HG03565 (cell line): ENCODE results near the gene MLIP.
"Not testable (repeated sequence)": the region's sequence is repeated elsewhere in the genome, so short reads cannot be mapped to it uniquely, and the experiment has no call there.

Experiments used
- ATAC-seq: cut with Tn5 transposase; IDR thresholded peaks from one replicate; pipeline ENCODE4 v1.9.1; 2021; ENCODE audit warnings: mild to moderate bottlenecking, moderate library complexity; ENCODE audit not compliant: unreplicated experiment

The MLIP gene

DNA sequence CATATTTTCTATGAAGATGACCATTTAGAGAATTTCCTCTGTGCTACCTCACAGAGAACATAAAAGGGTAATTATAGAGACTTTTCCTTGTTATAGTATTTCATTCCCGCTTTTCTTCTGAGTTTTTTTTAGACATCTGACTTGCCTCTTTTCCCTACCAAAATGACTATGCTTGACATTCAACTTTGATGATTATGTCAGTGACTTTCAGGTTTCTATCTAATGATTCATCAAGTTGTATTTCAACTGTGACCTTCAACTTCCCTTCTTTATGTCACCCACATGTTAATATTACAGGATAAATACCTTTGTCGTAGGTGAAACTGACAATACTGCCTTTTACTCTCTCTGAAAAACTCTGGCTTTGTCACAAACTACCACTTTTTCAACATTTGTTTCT, 95.3 kb downstream of the MLIP start:
- no peak for ATAC-seq

- not testable (repeated sequence) for ATAC-seq
These were observed 98.7 kb downstream of the MLIP start for GRCh38 chr6:54209983-54210382.

DNA sequence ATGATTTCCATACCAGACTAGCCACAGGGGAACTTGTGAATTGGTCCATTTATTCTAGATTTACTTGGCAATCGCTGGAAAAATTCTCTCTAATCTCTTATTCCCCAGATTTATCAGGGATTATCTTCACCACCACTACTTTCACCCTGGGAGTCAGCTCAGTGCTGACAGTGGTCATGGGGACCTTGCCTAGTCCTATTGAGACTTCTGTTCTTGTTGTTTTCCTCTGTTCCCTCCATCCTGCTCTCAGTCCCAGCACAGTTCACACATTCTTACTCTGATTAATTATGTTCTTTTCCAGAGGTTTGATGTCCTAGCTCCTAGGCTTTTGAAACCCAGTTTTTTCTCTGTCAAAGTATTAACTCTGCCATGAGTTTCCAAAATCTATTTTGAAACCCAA, 103.0 kb downstream of the MLIP start:
- ATAC-seq, result no peak

- no peak for ATAC-seq
These were observed 105.1 kb downstream of the MLIP start for GRCh38 chr6:54216336-54216735.

- ATAC-seq, result no peak
These were observed 105.8 kb downstream of the MLIP start for GRCh38 chr6:54217018-54217417.

- ATAC-seq, result no peak
These were observed 111.0 kb downstream of the MLIP start for GRCh38 chr6:54222217-54222616.

DNA sequence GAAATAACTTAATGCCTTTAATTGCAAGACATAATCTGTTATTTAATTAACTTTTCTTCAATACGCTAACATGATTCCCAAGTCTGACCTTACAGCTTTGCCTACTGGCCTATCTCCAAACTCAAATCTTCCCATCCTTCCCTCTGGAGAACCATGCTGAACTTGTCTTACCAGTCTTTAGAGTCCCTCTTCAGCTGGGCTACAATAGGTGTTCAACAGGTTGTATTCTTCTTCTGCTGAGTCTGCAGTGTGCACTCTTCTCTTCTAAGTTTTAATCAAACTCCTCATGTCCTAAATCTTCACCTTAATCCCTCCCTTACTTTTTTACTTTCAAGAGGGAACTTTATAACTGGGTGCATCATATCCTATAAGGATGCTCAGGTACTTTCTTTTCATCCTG, 121.5 kb downstream of the MLIP start:
- no peak for ATAC-seq

GRCh38 chr6:54234539-54234938, 123.3 kb downstream of the MLIP start:
- ATAC-seq, result no peak

GRCh38 chr6:54236984-54237383, 125.7 kb downstream of the MLIP start:
- ATAC-seq, result no peak

GRCh38 chr6:54238396-54238795, 127.2 kb downstream of the MLIP start:
- no peak for ATAC-seq

- ATAC-seq, result no peak
These were observed 132.5 kb downstream of the MLIP start for GRCh38 chr6:54243699-54244098.

- no peak for ATAC-seq
These were observed 133.2 kb downstream of the MLIP start for GRCh38 chr6:54244430-54244829.

- no peak for ATAC-seq
These were observed 134.0 kb downstream of the MLIP start for GRCh38 chr6:54245265-54245664.

DNA sequence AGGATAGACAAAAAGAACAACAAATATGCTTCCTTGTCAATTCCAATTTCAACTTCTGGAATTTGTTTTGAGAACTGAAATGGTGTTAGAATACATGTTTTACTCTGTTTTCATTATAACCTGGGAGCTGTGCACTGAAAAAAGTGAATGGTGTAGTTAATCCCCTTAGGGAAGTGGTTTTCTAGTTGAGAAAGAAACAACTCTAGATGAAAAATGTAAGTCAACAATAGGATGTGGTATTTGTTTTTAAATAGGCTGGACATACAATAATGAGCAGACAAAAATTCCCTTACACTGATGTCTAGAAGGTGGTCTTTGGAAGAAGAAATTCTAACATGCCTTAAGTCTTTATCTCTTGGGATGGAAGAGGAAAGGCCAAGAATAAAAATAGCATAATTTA, 137.1 kb downstream of the MLIP start:
- ATAC-seq, result peak; percentile 59

DNA sequence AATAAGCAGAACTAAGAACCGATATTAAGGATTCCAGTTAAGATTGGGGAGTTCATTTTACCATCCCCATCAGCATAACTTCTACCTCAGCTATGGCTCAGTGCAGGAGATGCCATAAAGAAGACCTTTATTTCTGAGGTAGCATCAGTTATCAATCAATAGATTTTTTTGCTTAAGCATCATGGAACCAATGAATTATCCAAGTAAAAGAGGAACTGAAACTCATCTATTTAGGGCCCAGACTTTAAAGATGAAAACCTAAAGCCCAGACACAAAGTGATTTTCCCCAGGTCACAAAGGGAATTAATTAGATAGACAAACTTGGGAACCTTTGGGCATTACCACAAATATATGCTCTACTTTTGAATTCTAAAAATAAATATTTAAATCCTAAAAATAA, 137.8 kb downstream of the MLIP start:
- peak; percentile 44 for ATAC-seq

- not testable (repeated sequence) for ATAC-seq
These were observed 138.6 kb downstream of the MLIP start for GRCh38 chr6:54249812-54250211.

DNA sequence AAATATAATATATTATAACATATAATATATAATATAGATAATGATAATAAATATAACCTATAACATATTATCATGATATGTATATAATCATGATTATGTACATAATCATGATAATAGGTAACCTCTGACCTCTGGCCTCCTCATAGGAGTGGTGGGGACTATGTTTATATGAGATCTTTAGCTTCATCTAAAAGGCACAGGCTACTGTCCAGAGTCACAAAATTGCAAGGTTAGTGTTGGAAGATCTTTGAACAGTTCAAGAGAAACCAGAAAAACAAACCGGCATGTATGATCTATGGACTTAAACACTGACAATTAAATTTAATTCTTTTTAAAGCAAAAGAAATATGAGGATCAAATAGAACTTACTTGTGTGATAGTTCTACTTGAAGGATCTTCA, 141.3 kb downstream of the MLIP start:
- no peak for ATAC-seq

- ATAC-seq, result no peak
These were observed 141.7 kb downstream of the MLIP start for GRCh38 chr6:54252916-54253315.

GRCh38 chr6:54254886-54255285, 143.6 kb downstream of the MLIP start:
- ATAC-seq, result no peak

DNA sequence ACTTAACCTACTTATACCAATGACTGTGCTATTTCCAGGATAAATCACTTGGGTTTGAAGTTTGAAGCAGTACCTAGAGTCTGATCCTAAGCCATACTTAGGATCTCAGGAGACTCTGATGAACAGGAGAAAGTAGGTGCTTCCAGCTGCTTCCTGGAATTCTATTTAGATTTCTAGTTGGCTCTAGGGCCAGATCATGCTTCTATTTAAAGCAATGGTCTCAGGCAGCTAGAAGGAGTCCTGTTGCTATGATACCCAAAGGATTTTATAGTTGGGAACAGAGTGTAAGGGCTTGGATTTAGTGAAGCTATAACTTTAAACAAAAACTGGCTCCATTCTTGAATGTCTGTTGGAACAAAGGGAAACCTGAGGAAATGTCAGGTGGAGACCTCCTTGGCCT, 144.6 kb downstream of the MLIP start:
- ATAC-seq, result no peak

DNA sequence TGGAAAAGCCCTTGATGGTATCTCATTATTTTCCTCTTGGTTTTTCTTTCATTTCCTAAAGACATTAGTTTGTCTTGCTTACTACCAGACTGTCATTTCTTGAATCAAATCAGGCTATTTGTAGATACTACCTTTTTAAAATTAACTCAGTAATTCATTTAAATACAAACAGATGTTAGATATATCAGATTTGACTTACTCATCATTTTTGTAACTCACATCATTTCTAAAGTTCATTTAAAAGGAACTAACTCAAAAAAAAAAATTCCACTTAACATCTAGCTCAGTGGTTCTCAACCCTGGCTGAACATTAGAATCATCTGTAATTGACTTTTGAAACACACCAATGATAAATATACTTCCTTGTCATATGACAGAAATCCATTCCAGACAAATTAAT, 148.8 kb downstream of the MLIP start:
- ATAC-seq, result no peak

DNA sequence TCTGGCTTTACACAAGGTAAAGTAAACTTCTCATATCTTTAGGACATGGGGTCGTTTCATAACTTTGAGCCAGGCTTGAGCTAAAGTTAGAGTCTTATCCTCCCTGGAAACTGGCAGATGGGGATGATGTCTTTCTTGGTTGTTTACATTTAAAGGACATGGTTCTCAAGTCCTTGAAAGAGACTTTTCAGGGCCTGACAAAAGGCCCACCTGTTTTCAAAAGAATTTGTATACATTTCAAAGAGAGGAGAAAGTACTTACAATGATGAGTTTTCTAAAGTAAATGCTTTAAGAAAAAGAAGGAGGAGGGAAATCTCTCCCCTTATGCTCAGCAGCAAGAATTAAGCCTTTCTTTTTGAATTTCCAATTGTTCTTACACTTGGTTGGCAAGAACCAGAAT, 151.3 kb downstream of the MLIP start:
- no peak for ATAC-seq

- ATAC-seq, result no peak
These were observed 151.7 kb downstream of the MLIP start for GRCh38 chr6:54262971-54263370.
